Measurements from ENCODE around the gene DLX2. TPM values are rescaled to one million over a fixed set of nuclear protein-coding genes. Genes with fewer than 3 reads are reported as not detected.

The DLX2 gene
- total RNA-seq, 1 experiment from 2014 or later: 4.4 TPM

- in situ Hi-C loops (cut with HindIII; ENCODE audit: low pct_unique_long_range_greater_than_20kb, low sequenced_read_pairs): no loop called here
- DNase-seq (ENCODE audit: low read depth, low spot score): no peak
- POLR2A ChIA-PET: interaction anchor here (0.6 kb wide), 1 partner anchor 1111 kb away, joined by 11 read pairs; no protein-coding TSS in a partner anchor
- Histone ChIP-seq H3K9me3 (ENCODE audit: control insufficient read depth, insufficient read depth, low read depth, low read length) (no peaks in the 10 kb centered on the region), H3K36me3 (ENCODE audit: control insufficient read depth, insufficient read depth, low read length) (no peaks in the 10 kb centered on the region), H3K27me3 (ENCODE audit: control insufficient read depth, insufficient read depth, low read length) (no peaks in the 10 kb centered on the region; the same call in 1 of the 2 replicates), H3K27ac (ENCODE audit: low read length) (peak overlapping the region; percentile 82), H3K4me3 (ENCODE audit: low read depth in 2 of 2, low read length in 2 of 2) (peak overlapping the region; percentile 56 to 67), H3K4me1 (ENCODE audit: control insufficient read depth, insufficient read depth, low read length) (peaks cover 30% of the 10 kb centered on the region)
- TF ChIP-seq CTCF (IDR thresholded peaks at IDR 0.05) (no peak), POLR2AphosphoS5 (IDR thresholded peaks at IDR 0.05; ENCODE audit: low read depth, low read length) (no peak), SIN3A (IDR thresholded peaks at IDR 0.05; ENCODE audit: borderline replicate concordance, insufficient read depth, low read depth, low read length) (0 out of 2 replicates have a peak, but pooled peaks have one; percentile 60), REST (IDR thresholded peaks at IDR 0.05; ENCODE audit: insufficient read depth in 1 of 2, low read depth in 2 of 2, low read length in 1 of 2) (no peak), TCF7L2 (IDR thresholded peaks at IDR 0.05; ENCODE audit: low read depth, low read length) (no peak)
- CTCF ChIA-PET: no interaction called here
- peak; percentile 4; the same call in 1 of the 2 replicates for ATAC-seq
- intact Hi-C loops (cut with micrococcal nuclease; ENCODE audit: unreplicated experiment): no loop called here
- BruUV-seq (replicated peaks): no TSS peak
Measured at GRCh38 chr2:172094294-172095145, 8.2 kb downstream of the DLX2 start.

GRCh38 chr2:172093416-172094293 lies 9.0 kb downstream of the DLX2 start:
- no peak for ATAC-seq
- Histone ChIP-seq H3K4me3 (ENCODE audit: low read depth in 2 of 2, low read length in 2 of 2) (peak overlapping the region in 1 of 2 experiments; percentile 67; a peak in 2 of 4 replicates), H3K4me1 (ENCODE audit: control insufficient read depth, insufficient read depth, low read length) (peaks cover 23% of the 10 kb centered on the region), H3K36me3 (ENCODE audit: control insufficient read depth, insufficient read depth, low read length) (no peaks in the 10 kb centered on the region), H3K27ac (ENCODE audit: low read length) (peak overlapping the region; percentile 45; the same call in 1 of the 2 replicates), H3K27me3 (ENCODE audit: control insufficient read depth, insufficient read depth, low read length) (no peaks in the 10 kb centered on the region; the same call in 1 of the 2 replicates), H3K9me3 (ENCODE audit: control insufficient read depth, insufficient read depth, low read depth, low read length) (no peaks in the 10 kb centered on the region)
- TF ChIP-seq SIN3A (IDR thresholded peaks at IDR 0.05; ENCODE audit: borderline replicate concordance, insufficient read depth, low read depth, low read length) (no peak), TCF7L2 (IDR thresholded peaks at IDR 0.05; ENCODE audit: low read depth, low read length) (no peak), REST (IDR thresholded peaks at IDR 0.05; ENCODE audit: insufficient read depth in 1 of 2, low read depth in 2 of 2, low read length in 1 of 2) (no peak), CTCF (IDR thresholded peaks at IDR 0.05) (no peak), POLR2AphosphoS5 (IDR thresholded peaks at IDR 0.05; ENCODE audit: low read depth, low read length) (no peak)
- in situ Hi-C loops (cut with HindIII; ENCODE audit: low pct_unique_long_range_greater_than_20kb, low sequenced_read_pairs): no loop called here
- no peak for DNase-seq (ENCODE audit: low read depth, low spot score)
- POLR2A ChIA-PET: no interaction called here
- intact Hi-C loops (cut with micrococcal nuclease; ENCODE audit: unreplicated experiment): no loop called here
- BruUV-seq (replicated peaks): no TSS peak
- CTCF ChIA-PET: no interaction called here
